H9 (cell line): ENCODE measurements around the gene PDXK. TPM values are rescaled to one million over a fixed set of nuclear protein-coding genes. Genes with fewer than 3 reads are reported as not detected.

Experiments
- DNase-seq: peaks from one replicate; pipeline ENCODE4 v3.0.0-alpha.2; 2017
- H2AFZ ChIP-seq: one replicate; pipeline ENCODE4 v1.6.1; 2013; ENCODE audit warnings: mild to moderate bottlenecking, low read length, control low read depth, moderate library complexity
- H2AK5ac ChIP-seq: 2 replicates; pipeline ENCODE4 v1.6.1; 2013; ENCODE audit warnings: low read length, control low read depth, mixed read lengths; ENCODE audit not compliant: insufficient read length
- H2BK120ac ChIP-seq: one replicate; pipeline ENCODE4 v1.6.1; 2013; ENCODE audit warnings: low read depth, mild to moderate bottlenecking, low read length, control low read depth, inconsistent platforms; ENCODE audit not compliant: poor library complexity, severe bottlenecking
- H2BK12ac ChIP-seq: 2 replicates; pipeline ENCODE4 v1.6.1; 2013; ENCODE audit warnings: low read length, control low read depth, mixed read lengths, low read depth; ENCODE audit not compliant: insufficient read length
- H2BK15ac ChIP-seq: 2 replicates; pipeline ENCODE4 v1.6.1; 2013; ENCODE audit warnings: low read depth, low read length, control low read depth
- H2BK20ac ChIP-seq: one replicate; pipeline ENCODE4 v1.6.1; 2013; ENCODE audit warnings: low read depth, mild to moderate bottlenecking, low read length, control low read depth, inconsistent platforms; ENCODE audit not compliant: poor library complexity, severe bottlenecking
- H2BK5ac ChIP-seq: 2 replicates; pipeline ENCODE4 v1.6.1; 2013; ENCODE audit warnings: low read length, control low read depth, mixed read lengths; ENCODE audit not compliant: insufficient read length
- H3K14ac ChIP-seq: 2 replicates; pipeline ENCODE4 v1.6.1; 2013; ENCODE audit warnings: low read length, control low read depth; ENCODE audit not compliant: insufficient read depth
- H3K18ac ChIP-seq: 2 replicates; pipeline ENCODE4 v1.6.1; 2013; ENCODE audit warnings: low read depth, mild to moderate bottlenecking, mixed read lengths, low read length, control low read depth; ENCODE audit not compliant: insufficient read length
- H3K23ac ChIP-seq: 2 replicates; pipeline ENCODE4 v1.6.1; 2013; ENCODE audit warnings: low read length, control low read depth, mixed read lengths, low read depth; ENCODE audit not compliant: insufficient read length
- H3K23me2 ChIP-seq: 2 replicates; pipeline ENCODE4 v1.6.1; 2013; ENCODE audit warnings: low read depth, mild to moderate bottlenecking, mixed read lengths, low read length, control low read depth; ENCODE audit not compliant: insufficient read length, poor library complexity, severe bottlenecking
- H3K27ac ChIP-seq: 2 replicates; pipeline ENCODE4 v1.5.1; 2013; ENCODE audit warnings: low read length, control low read depth, mixed read lengths, low read depth; ENCODE audit not compliant: insufficient read length
- H3K27me3 ChIP-seq: 2 replicates; pipeline ENCODE4 v1.6.1; 2013; ENCODE audit warnings: low read length, control low read depth, inconsistent platforms; ENCODE audit not compliant: insufficient read depth
- H3K4ac ChIP-seq: 2 replicates; pipeline ENCODE4 v1.6.1; 2013; ENCODE audit warnings: low read depth, mild to moderate bottlenecking, control low read depth, inconsistent platforms, low read length, moderate library complexity
- H3K4me1 ChIP-seq: 2 replicates; pipeline ENCODE4 v1.6.1; 2013; ENCODE audit warnings: low read length, control low read depth, inconsistent platforms; ENCODE audit not compliant: insufficient read depth
- H3K4me2 ChIP-seq: 2 replicates; pipeline ENCODE4 v1.6.1; 2013; ENCODE audit warnings: low read length, control low read depth, mixed read lengths; ENCODE audit not compliant: insufficient read length, insufficient read depth
- H3K56ac ChIP-seq: 2 replicates; pipeline ENCODE4 v1.6.1; 2013; ENCODE audit warnings: low read depth, mild to moderate bottlenecking, mixed read lengths, low read length, control low read depth; ENCODE audit not compliant: insufficient read length
- H3K79me1 ChIP-seq: 2 replicates; pipeline ENCODE4 v1.6.1; 2013; ENCODE audit warnings: low read depth, mild to moderate bottlenecking, moderate library complexity, low read length, control low read depth, inconsistent platforms; ENCODE audit not compliant: insufficient read depth, poor library complexity, severe bottlenecking
- H3K79me2 ChIP-seq: 2 replicates; pipeline ENCODE4 v1.6.1; 2013; ENCODE audit warnings: low read length, control low read depth, inconsistent platforms; ENCODE audit not compliant: insufficient read depth
- H3K9ac ChIP-seq: 2 replicates; pipeline ENCODE4 v1.6.1; 2013; ENCODE audit warnings: low read length, control low read depth, mixed read lengths; ENCODE audit not compliant: insufficient read length; ENCODE audit errors: extremely low read depth
- H3K9me3 ChIP-seq: one replicate; pipeline ENCODE4 v1.6.1; 2013; ENCODE audit warnings: low read depth, low read length, inconsistent platforms; ENCODE audit not compliant: control insufficient read depth
- H3T11ph ChIP-seq: one replicate; pipeline ENCODE4 v1.6.1; 2013; ENCODE audit warnings: mild to moderate bottlenecking, low read length, control low read depth, inconsistent platforms
- H4K20me1 ChIP-seq: one replicate; pipeline ENCODE4 v1.6.1; 2013; ENCODE audit not compliant: control insufficient read depth, insufficient read length, insufficient read depth
- H4K5ac ChIP-seq: 2 replicates; pipeline ENCODE4 v1.6.1; 2013; ENCODE audit warnings: low read depth, mild to moderate bottlenecking, mixed read lengths, low read length, control low read depth; ENCODE audit not compliant: insufficient read length
- H4K8ac ChIP-seq: replicated peaks from 2 replicates; pipeline ENCODE4 v1.6.1; 2013; ENCODE audit warnings: low read length, control low read depth, mixed read lengths, low read depth; ENCODE audit not compliant: insufficient read length
- H4K91ac ChIP-seq: 2 replicates; pipeline ENCODE4 v1.6.1; 2013; ENCODE audit warnings: low read depth, mild to moderate bottlenecking, moderate library complexity, mixed read lengths, low read length, control low read depth; ENCODE audit not compliant: insufficient read length
- H3K27ac Mint-ChIP-seq, 3 experiments: 2 replicates in 2 of 3; 3 replicates in 1 of 3; pipeline ENCODE4 v1.8.0; 2020 to 2021; ENCODE audit warnings: mixed read lengths in 3 of 3, mild to moderate bottlenecking in 1 of 3, moderate library complexity in 1 of 3
- H3K27me3 Mint-ChIP-seq: 2 replicates; pipeline ENCODE4 v1.8.0; 2021; ENCODE audit warnings: low read depth, mild to moderate bottlenecking, moderate library complexity, mixed read lengths
- H3K36me3 Mint-ChIP-seq, 3 experiments: 2 replicates in 2 of 3; 3 replicates in 1 of 3; pipeline ENCODE4 v1.8.0; 2020 to 2021; ENCODE audit warnings: low read depth in 3 of 3, mixed read lengths in 3 of 3; ENCODE audit not compliant: insufficient read depth in 1 of 3
- H3K4me1 Mint-ChIP-seq, 2 experiments: 2 replicates each; pipeline ENCODE4 v1.8.0; 2020; ENCODE audit warnings: mixed read lengths in 2 of 2
- H3K4me3 Mint-ChIP-seq, 2 experiments: 2 replicates in 1 of 2; 3 replicates in 1 of 2; pipeline ENCODE4 v1.8.0; 2020 to 2021; ENCODE audit warnings: mild to moderate bottlenecking in 2 of 2, mixed read lengths in 2 of 2, moderate library complexity in 1 of 2
- H3K9me3 Mint-ChIP-seq, 2 experiments: 2 replicates in 1 of 2; 3 replicates in 1 of 2; pipeline ENCODE4 v1.8.0; 2020; ENCODE audit warnings: mild to moderate bottlenecking in 2 of 2, mixed read lengths in 2 of 2, moderate library complexity in 1 of 2
- CTCF ChIP-seq: fragments of 200-600 bp; sonication (generic); conservative IDR thresholded peaks from 3 replicates; pipeline ENCODE4 v1.8.0; 2021; ENCODE audit warnings: antibody characterized with exemption, mild to moderate bottlenecking
- WGBS: extraction: QIAGEN DNeasy Blood & Tissue Kit; methylation state at CpG from one replicate; pipeline ENCODE4 v1.1.7; 2013; ENCODE audit warnings: missing lambda C conversion rate, low lambda C conversion rate, mixed read lengths; ENCODE audit not compliant: insufficient read length; ENCODE audit errors: extremely low coverage; 5-methylcytosine and 5-hydroxymethylcytosine counted together
- total RNA-seq: library from RNA; stranded (reverse); gene quantifications from 2 replicates; pipeline ENCODE4 v1.2.1, GENCODE V29; 2021

The PDXK gene
- total RNA-seq, 1 experiment from 2014 or later: 109 TPM

- H3T11ph ChIP-seq: no peak overlapping the region
- H3K9me3 ChIP-seq: no peaks in the 10 kb centered on the region
- Mint-ChIP-seq H3K9me3 (no peaks in the 10 kb centered on the region), H3K4me1 (peaks cover 13 to 15% of the 10 kb centered on the region in 2 experiments), H3K36me3 (peaks cover 0 to 15% (median 0%) of the 10 kb centered on the region in 3 experiments; a peak in 2 of 7 replicates), H3K27me3 (no peaks in the 10 kb centered on the region), H3K27ac (peak overlapping the region in 1 of 3 experiments; percentile 83; a peak in 3 of 7 replicates), H3K4me3 (no peak overlapping the region)
- no CpG with 5 or more reads among the region's 15 CpGs for WGBS
- H2BK120ac ChIP-seq: no peak overlapping the region
- no peak overlapping the region for H3K56ac ChIP-seq
- H4K20me1 ChIP-seq: no peaks in the 10 kb centered on the region
- peaks cover 5% of the 10 kb centered on the region for H3K79me1 ChIP-seq
- H3K9ac ChIP-seq: no peak overlapping the region
- no peaks in the 10 kb centered on the region for H3K4me1 ChIP-seq
- no peak for DNase-seq
- H2BK12ac ChIP-seq: no peak overlapping the region
- TF ChIP-seq CTCF: no peak
- no peak overlapping the region for H4K8ac ChIP-seq
- H3K23ac ChIP-seq: no peak overlapping the region
- H2BK5ac ChIP-seq: no peak overlapping the region
- peaks cover 3% of the 10 kb centered on the region; the same call in 1 of the 2 replicates for H3K79me2 ChIP-seq
- H4K5ac ChIP-seq: no peak overlapping the region
- no peaks in the 10 kb centered on the region for H3K27me3 ChIP-seq
- no peak overlapping the region for H3K4me2 ChIP-seq
- no peak overlapping the region for H2AK5ac ChIP-seq
- H3K27ac ChIP-seq: no peak overlapping the region
- no peak overlapping the region; the same call in 1 of the 2 replicates for H3K14ac ChIP-seq
- no peak overlapping the region for H2BK15ac ChIP-seq
- peaks cover 6% of the 10 kb centered on the region for H3K23me2 ChIP-seq
- H4K91ac ChIP-seq: no peak overlapping the region
- no peak overlapping the region for H2AFZ ChIP-seq
- H3K4ac ChIP-seq: no peak overlapping the region
- H3K18ac ChIP-seq: no peak overlapping the region
- no peak overlapping the region for H2BK20ac ChIP-seq
Observed at GRCh38 chr21:43733529-43734071, 14.7 kb downstream of the PDXK start.
